ENCODE results near the gene ZNF83.
"Not testable (repeated sequence)": the region's sequence is repeated elsewhere in the genome, so short reads cannot be mapped to it uniquely, and the experiment has no call there.

ZNF83 gene

DNA sequence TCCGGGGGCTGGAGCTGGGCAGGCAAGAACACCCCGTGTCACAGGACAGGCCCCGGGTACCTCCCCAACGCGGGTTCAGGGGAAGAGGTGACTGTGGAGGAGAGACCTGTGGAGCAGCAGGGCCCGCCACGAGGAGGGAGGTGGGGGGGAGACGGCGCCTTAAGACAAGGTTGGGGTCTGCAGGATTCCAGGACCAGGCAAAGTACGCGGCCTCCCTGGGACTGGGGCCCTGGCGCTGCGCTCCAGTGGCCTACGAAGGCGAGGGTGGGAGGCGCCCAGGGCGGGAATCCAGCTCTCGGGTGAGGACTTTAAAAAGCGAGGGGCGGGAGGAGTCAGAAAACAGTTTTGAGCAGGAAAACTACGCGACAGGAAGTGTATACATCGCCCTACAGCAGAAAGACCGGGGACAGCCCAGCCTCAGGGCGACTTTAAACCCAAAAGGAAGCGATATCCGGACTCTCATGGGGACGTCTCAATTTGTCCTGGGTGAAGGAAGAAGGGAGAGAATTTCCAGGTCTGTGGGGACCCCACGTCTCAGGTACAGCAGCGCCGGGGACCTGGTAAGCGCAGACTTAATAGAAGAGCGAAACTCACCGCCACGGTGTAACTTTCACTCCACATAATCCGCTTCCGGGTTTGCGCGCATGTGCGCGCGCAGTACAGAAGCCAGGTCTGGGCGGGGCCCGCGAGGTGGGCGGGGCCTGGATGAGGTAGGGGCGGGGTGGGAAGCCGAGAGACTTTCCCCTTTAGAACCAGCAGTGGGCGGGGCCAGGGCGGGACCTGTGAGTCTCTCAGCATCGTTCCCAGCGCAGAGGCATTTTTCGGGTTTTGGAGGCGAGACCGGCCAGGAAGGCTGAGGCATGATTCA, at the start of gene ZNF83:
Gene ZNF83 (minus strand): TSS at position 638 of the 868 bp plus-strand sequence.
- in situ Hi-C loops (cut with HindIII; ENCODE audit: low sequenced_read_pairs): no loop called here

DNA sequence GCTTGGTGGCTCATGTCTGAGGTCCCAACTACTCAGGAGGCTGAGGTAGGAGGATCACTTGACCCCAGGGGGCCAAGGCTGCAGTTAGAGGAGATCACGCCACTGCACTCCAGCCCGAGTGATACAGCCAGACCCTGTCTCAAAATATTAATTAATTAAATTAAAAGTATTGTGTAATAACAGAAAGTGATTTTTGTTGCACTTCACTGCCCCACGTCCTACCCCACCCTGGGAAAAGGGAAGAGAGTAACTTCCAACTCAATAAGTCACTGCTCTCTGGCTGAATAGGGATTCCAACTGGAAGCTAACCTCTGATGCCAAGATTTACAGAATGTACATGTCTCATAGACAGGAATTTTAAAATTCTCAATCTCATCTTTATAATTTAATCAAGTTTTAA, 49.5 kb upstream of the ZNF83 start:
- in situ Hi-C loops (cut with HindIII; ENCODE audit: low sequenced_read_pairs): no loop called here

GRCh38 chr19:52685811-52686210, 47.7 kb upstream of the ZNF83 start:
- in situ Hi-C loops (cut with HindIII; ENCODE audit: low sequenced_read_pairs): no loop called here

GRCh38 chr19:52681216-52681615, 43.1 kb upstream of the ZNF83 start:
- in situ Hi-C loops (cut with HindIII; ENCODE audit: low sequenced_read_pairs): not testable (repeated sequence)

GRCh38 chr19:52679598-52679997, 41.4 kb upstream of the ZNF83 start:
- in situ Hi-C loops (cut with HindIII; ENCODE audit: low sequenced_read_pairs): no loop called here

- in situ Hi-C loops (cut with HindIII; ENCODE audit: low sequenced_read_pairs): not testable (repeated sequence)
Observed at GRCh38 chr19:52675239-52675638, 37.1 kb upstream of the ZNF83 start.

DNA sequence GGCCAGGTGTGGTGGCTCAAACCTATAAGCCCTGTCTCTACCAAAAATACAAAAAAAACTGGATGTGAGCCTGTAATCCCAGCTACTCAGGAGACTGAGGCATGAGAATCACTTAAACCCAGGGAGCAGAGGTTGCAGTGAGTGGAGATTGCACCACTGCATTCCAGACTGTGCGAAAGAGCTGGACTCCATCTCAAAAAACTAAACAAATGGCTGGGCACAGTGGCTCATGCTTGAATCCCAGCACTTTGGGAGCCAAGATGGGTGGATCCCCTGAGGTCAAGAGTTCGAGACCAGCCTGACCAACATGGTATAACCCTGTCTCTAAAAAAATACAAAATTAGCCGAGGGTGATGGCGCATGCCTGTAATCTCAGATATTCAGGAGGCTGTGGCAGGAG, 34.9 kb upstream of the ZNF83 start:
- in situ Hi-C loops (cut with HindIII; ENCODE audit: low sequenced_read_pairs): no loop called here

DNA sequence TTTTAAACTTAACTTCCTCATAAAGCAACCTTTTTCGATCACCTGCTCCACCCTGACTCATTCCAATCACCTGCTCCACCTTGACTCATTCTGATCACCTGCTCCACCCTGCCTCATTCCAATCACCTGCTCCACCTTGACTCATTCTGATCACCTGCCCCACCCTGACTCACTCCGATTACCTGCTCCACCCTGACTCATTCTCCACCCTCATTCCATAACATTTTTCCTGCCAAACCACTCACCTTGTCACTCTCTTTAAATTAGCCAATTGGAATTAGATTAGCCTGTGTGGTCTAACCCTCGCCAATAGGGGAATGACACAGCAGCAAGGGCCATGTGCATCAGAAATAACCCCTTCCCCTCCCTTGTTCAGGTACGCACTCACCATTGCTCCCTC, 31.9 kb upstream of the ZNF83 start:
- in situ Hi-C loops (cut with HindIII; ENCODE audit: low sequenced_read_pairs): no loop called here

DNA sequence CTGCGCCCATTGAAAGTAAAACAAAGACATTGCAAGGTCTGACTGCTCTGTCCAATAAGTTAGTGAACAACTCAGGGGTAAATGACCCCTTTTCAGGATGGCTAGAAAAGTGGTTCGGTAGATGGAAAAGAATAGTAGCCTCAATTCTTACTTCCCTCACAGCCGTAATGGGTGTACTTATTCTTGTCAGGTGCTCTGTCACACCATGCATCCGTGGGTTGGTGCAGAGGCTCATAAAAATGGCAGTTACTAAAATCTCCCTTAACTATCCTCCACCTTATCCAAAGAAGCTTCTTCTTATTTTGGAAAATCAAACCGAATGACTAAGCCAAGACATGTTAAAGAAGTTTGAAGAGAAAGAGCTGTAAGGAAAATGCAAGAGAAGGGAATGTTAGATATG, 31.4 kb upstream of the ZNF83 start:
- in situ Hi-C loops (cut with HindIII; ENCODE audit: low sequenced_read_pairs): no loop called here

- in situ Hi-C loops (cut with HindIII; ENCODE audit: low sequenced_read_pairs): no loop called here
Observed at GRCh38 chr19:52667972-52668371, 29.8 kb upstream of the ZNF83 start.

DNA sequence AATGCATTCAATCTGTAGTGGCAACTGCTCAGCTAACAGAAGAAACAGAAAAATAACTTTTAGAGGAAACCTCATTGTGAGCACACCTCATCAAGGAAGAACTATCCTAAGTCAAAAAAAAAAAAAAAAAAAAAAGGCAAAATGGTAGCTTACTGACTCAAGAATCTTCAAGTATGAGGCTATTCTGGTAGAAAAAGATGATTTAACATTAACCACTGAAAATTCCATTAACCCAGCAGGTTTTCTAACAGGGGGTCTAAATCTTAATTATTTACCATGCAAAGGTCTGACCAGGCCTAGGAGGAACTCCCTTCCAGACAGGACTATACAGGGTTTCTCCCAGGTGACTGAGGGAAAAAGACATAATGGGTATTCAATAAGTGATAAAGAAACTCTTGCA, 28.4 kb upstream of the ZNF83 start:
- in situ Hi-C loops (cut with HindIII; ENCODE audit: low sequenced_read_pairs): no loop called here

GRCh38 chr19:52665529-52665928, 27.4 kb upstream of the ZNF83 start:
- in situ Hi-C loops (cut with HindIII; ENCODE audit: low sequenced_read_pairs): no loop called here

GRCh38 chr19:52665027-52665426, 26.9 kb upstream of the ZNF83 start:
- in situ Hi-C loops (cut with HindIII; ENCODE audit: low sequenced_read_pairs): no loop called here

DNA sequence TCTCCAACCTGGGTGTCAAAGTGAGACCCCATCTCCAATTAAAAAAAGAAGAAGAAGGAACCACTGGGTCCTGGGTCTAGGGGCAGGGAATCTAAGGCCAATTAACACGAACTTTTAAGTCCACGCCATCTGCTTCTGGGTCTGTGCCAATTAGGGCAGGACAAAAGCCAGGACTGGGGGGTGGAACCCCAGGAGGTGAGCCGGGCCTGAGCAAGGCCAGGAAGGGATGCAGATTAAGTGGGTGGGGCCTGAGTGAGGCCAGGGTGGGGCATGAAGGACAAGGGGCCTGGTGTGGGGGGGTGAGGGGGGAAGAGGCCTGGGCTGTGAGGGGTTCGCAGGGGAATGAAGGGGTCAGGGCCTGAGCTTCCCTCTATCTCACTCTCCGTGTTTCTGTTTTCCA, 26.3 kb upstream of the ZNF83 start:
- in situ Hi-C loops (cut with HindIII; ENCODE audit: low sequenced_read_pairs): no loop called here

GRCh38 chr19:52662631-52663030, 24.5 kb upstream of the ZNF83 start:
- in situ Hi-C loops (cut with HindIII; ENCODE audit: low sequenced_read_pairs): no loop called here

GRCh38 chr19:52660981-52661380, 22.8 kb upstream of the ZNF83 start:
- in situ Hi-C loops (cut with HindIII; ENCODE audit: low sequenced_read_pairs): no loop called here

DNA sequence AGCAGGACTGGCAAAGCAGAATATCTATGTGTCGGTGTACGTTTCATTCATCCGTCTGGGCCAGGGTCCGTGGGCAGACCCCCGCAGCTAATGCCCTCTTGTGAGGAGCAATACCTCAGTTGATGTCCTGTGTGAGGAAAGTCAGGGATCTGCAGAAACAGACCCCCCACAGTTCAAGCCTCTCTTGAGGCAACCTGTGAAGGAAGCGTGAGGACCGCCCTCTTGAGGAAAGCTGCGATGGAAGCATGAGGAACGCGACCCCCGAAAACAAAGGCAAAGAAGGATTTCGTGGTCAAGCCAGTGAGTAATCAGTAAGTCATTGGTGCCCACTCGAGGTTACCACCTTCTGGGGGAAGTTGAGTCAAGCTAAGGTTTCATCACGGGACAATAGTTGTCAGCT, 20.9 kb upstream of the ZNF83 start:
- in situ Hi-C loops (cut with HindIII; ENCODE audit: low sequenced_read_pairs): no loop called here

- in situ Hi-C loops (cut with HindIII; ENCODE audit: low sequenced_read_pairs): no loop called here
Observed at GRCh38 chr19:52658595-52658994, 20.4 kb upstream of the ZNF83 start.

DNA sequence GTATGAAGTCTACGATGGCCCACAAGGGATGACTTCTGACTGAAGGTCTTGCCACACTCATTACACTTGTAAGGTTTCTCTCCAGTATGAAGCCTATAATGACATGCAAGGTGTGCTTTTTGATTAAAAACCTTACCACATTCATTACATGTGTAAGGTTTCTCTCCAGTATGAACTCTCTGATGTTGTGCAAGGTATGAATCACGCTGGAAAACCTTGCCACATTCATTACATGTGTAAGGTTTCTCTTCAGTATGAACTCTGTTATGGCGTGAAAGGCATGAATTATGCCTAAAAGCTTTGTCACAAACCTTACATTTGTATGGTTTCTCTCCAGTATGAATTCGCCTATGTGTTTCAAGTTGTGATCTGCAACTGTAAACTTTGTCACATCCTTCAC, 15.0 kb upstream of the ZNF83 start:
- in situ Hi-C loops (cut with HindIII; ENCODE audit: low sequenced_read_pairs): no loop called here

- in situ Hi-C loops (cut with HindIII; ENCODE audit: low sequenced_read_pairs): no loop called here
Observed at GRCh38 chr19:52651956-52652355, 13.8 kb upstream of the ZNF83 start.

GRCh38 chr19:52648336-52649016, 10.3 kb upstream of the ZNF83 start:
- in situ Hi-C loops (cut with HindIII; ENCODE audit: low sequenced_read_pairs): loop anchor here (5.0 kb wide), 1 partner anchor 36 kb away; no protein-coding TSS in a partner anchor

DNA sequence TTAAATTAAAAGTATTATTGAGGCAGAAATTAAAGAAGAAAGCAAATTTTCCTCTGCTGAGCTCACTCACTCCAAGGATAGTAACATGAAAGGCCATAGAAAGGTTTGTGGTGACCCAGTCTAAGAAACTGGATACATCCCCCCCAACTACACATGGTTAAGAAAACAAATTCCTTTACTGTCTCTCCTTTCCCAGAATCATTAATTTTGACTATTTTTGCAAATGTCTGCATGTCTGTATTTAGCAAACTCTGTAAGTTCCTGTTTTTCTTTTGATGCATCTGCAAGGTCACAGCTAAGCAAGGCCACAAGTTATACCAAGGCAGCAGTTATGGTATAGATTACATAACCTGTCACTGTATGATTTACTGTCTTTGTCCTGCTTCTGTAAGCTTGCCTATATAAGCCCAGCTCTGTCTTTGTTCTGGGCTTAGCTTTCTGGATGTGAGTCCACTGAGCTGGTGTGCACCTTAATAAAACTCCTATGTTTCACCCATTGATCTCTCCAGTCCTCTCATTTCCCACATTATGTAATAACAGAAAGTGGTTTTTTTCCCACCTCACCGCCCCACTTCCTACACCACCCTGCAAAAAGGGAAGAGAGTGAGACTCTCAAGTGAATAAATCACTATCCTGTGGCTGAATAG, 8.5 kb upstream of the ZNF83 start:
- in situ Hi-C loops (cut with HindIII; ENCODE audit: low sequenced_read_pairs): loop anchor here (5.0 kb wide), 1 partner anchor 34 kb away; no protein-coding TSS in a partner anchor

Measured in endothelial cell of hepatic sinusoid (primary cell).